Breast epithelium (tissue), 3 donors: Measurements from ENCODE around the gene CCSER1.

Experiments used
- POLR2A ChIP-seq: fragments of 450-650 bp; IDR thresholded peaks from one replicate; pipeline ENCODE4 v1.6.1; 2016; ENCODE audit warnings: antibody characterized with exemption, mild to moderate bottlenecking, moderate library complexity
- POLR2AphosphoS5 ChIP-seq, 3 donors: sonication (generic); formaldehyde crosslinking; IDR thresholded peaks; one replicate each; pipeline ENCODE4 v1.6.1; 2017; ENCODE audit warnings: antibody characterized with exemption in 3 of 3
- TF ChIP-seq, protein P1 (sequence below), 3 donors: fragments of 450-650 bp; IDR thresholded peaks; one replicate each; pipeline ENCODE4 v1.5.1; 2016 to 2017; ENCODE audit warnings: antibody characterized with exemption in 3 of 3, mild to moderate bottlenecking in 3 of 3, moderate library complexity in 3 of 3

GRCh38 chr4:90597927-90598326 lies 470.7 kb downstream of the CCSER1 start:
- TF ChIP-seq POLR2A, result no peak
- TF ChIP-seq, protein P1, sequence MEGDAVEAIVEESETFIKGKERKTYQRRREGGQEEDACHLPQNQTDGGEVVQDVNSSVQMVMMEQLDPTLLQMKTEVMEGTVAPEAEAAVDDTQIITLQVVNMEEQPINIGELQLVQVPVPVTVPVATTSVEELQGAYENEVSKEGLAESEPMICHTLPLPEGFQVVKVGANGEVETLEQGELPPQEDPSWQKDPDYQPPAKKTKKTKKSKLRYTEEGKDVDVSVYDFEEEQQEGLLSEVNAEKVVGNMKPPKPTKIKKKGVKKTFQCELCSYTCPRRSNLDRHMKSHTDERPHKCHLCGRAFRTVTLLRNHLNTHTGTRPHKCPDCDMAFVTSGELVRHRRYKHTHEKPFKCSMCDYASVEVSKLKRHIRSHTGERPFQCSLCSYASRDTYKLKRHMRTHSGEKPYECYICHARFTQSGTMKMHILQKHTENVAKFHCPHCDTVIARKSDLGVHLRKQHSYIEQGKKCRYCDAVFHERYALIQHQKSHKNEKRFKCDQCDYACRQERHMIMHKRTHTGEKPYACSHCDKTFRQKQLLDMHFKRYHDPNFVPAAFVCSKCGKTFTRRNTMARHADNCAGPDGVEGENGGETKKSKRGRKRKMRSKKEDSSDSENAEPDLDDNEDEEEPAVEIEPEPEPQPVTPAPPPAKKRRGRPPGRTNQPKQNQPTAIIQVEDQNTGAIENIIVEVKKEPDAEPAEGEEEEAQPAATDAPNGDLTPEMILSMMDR (IDR thresholded peaks at IDR 0.05), result no peak
- no peak for TF ChIP-seq POLR2AphosphoS5 (IDR thresholded peaks at IDR 0.05)
